Measurements from ENCODE around the gene UEVLD.

UEVLD gene

GRCh38 chr11:18611196-18611595 is 22.7 kb upstream of the UEVLD start:
- Histone ChIP-seq H3K9ac (ENCODE audit: low read depth, low read length, poor library complexity, severe bottlenecking) (no peak overlapping the region), H3K36me3 (ENCODE audit: insufficient read depth, low read length) (peaks cover 75% of the 10 kb centered on the region), H3K27me3 (ENCODE audit: insufficient read depth, low read length, poor library complexity, severe bottlenecking) (no peaks in the 10 kb centered on the region), H3K4me3 (ENCODE audit: low read length, poor library complexity, severe bottlenecking) (no peak overlapping the region), H3K79me2 (ENCODE audit: insufficient read depth, low read length) (no peaks in the 10 kb centered on the region), H3K4me1 (ENCODE audit: insufficient read depth, low read length, poor library complexity, severe bottlenecking) (no peaks in the 10 kb centered on the region), H4K20me1 (ENCODE audit: insufficient read depth, low read length, poor library complexity, severe bottlenecking) (no peaks in the 10 kb centered on the region), H3F3A (ENCODE audit: low read depth) (no peaks in the 10 kb centered on the region), H3K9me3 (ENCODE audit: insufficient read depth, low read depth, low read length) (no peaks in the 10 kb centered on the region), H3K9me2 (replicated peaks; ENCODE audit: low read depth, low read length) (no peaks in the 10 kb centered on the region), H2AFZ (ENCODE audit: low read length) (no peak overlapping the region), H3K4me2 (ENCODE audit: low read depth, low read length, poor library complexity, severe bottlenecking) (no peak overlapping the region)
- no peak for TF ChIP-seq EZH2phosphoT487 (IDR thresholded peaks at IDR 0.05; ENCODE audit: borderline replicate concordance)
- no peak for TF ChIP-seq CTCF (conservative IDR thresholded peaks at IDR 0.05; ENCODE audit: low read length)

- no peaks in the 10 kb centered on the region for H3K79me2 ChIP-seq (ENCODE audit: insufficient read depth, low read length)
- H3K4me2 ChIP-seq (ENCODE audit: low read depth, low read length, poor library complexity, severe bottlenecking) = no peak overlapping the region
- peaks cover 47% of the 10 kb centered on the region for H3K36me3 ChIP-seq (ENCODE audit: insufficient read depth, low read length)
- no peaks in the 10 kb centered on the region for H3K9me2 ChIP-seq (replicated peaks; ENCODE audit: low read depth, low read length)
- no peaks in the 10 kb centered on the region for H3F3A ChIP-seq (ENCODE audit: low read depth)
- no peak overlapping the region for H2AFZ ChIP-seq (ENCODE audit: low read length)
- no peaks in the 10 kb centered on the region for H3K4me1 ChIP-seq (ENCODE audit: insufficient read depth, low read length, poor library complexity, severe bottlenecking)
- H3K4me3 ChIP-seq (ENCODE audit: low read length, poor library complexity, severe bottlenecking) = no peak overlapping the region
- H3K9ac ChIP-seq (ENCODE audit: low read depth, low read length, poor library complexity, severe bottlenecking) = no peak overlapping the region
- no peak for TF ChIP-seq CTCF (conservative IDR thresholded peaks at IDR 0.05; ENCODE audit: low read length)
- TF ChIP-seq EZH2phosphoT487 (IDR thresholded peaks at IDR 0.05; ENCODE audit: borderline replicate concordance) = no peak
- no peaks in the 10 kb centered on the region for H3K27me3 ChIP-seq (ENCODE audit: insufficient read depth, low read length, poor library complexity, severe bottlenecking)
- no peaks in the 10 kb centered on the region for H3K9me3 ChIP-seq (ENCODE audit: insufficient read depth, low read depth, low read length)
- H4K20me1 ChIP-seq (ENCODE audit: insufficient read depth, low read length, poor library complexity, severe bottlenecking) = no peaks in the 10 kb centered on the region
Measured at GRCh38 chr11:18608376-18608775, 19.8 kb upstream of the UEVLD start.

DNA sequence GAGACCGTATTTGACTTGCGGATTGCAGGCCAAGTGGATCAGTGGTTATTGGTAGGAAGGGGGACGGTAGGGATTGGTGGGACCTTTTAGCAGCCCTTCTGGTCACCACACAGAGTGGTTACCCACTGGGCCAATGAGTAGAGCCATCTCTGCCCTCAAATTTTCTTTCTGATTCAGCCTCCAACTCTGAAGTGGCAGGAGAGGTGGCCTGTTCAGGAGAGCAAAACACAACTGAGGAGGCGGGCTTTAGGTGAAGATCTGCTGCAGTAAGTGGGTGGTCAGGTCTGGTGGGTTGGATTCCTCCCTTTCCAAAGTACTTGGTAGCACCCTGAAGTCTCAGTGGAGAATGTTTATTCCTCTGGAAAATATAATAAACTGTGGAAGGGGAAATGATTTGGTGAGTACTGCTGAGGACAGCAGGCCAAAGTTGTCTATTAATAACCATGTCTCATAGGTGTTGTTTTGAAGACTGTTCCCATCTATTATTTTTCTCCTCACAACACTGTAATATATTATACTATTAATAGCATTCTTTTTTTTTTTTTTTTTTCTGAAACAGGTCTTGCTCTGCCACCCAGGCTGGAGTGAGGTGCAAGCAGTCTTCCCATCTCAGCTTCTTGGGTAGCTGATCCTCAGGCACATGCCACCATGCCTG is 12.5 kb upstream of the UEVLD start:
- Histone ChIP-seq H3K9me2 (replicated peaks; ENCODE audit: low read depth, low read length) (no peaks in the 10 kb centered on the region), H3K4me2 (ENCODE audit: low read depth, low read length, poor library complexity, severe bottlenecking) (no peak overlapping the region), H3K9ac (ENCODE audit: low read depth, low read length, poor library complexity, severe bottlenecking) (no peak overlapping the region), H3K36me3 (ENCODE audit: insufficient read depth, low read length) (no peaks in the 10 kb centered on the region), H3K4me1 (ENCODE audit: insufficient read depth, low read length, poor library complexity, severe bottlenecking) (no peaks in the 10 kb centered on the region), H3K27me3 (ENCODE audit: insufficient read depth, low read length, poor library complexity, severe bottlenecking) (no peaks in the 10 kb centered on the region), H4K20me1 (ENCODE audit: insufficient read depth, low read length, poor library complexity, severe bottlenecking) (no peaks in the 10 kb centered on the region), H3F3A (ENCODE audit: low read depth) (no peaks in the 10 kb centered on the region), H2AFZ (ENCODE audit: low read length) (no peak overlapping the region), H3K9me3 (ENCODE audit: insufficient read depth, low read depth, low read length) (no peaks in the 10 kb centered on the region), H3K79me2 (ENCODE audit: insufficient read depth, low read length) (no peaks in the 10 kb centered on the region), H3K4me3 (ENCODE audit: low read length, poor library complexity, severe bottlenecking) (no peak overlapping the region)
- TF ChIP-seq EZH2phosphoT487 (IDR thresholded peaks at IDR 0.05; ENCODE audit: borderline replicate concordance) (no peak), CTCF (conservative IDR thresholded peaks at IDR 0.05; ENCODE audit: low read length) (no peak)

Data from Loucy (cell line).